Measurements from ENCODE around the gene DLX3.
A peak's percentile ranks its signal among the peaks of the same experiment; 100 is the strongest.

DLX3 gene

DNA sequence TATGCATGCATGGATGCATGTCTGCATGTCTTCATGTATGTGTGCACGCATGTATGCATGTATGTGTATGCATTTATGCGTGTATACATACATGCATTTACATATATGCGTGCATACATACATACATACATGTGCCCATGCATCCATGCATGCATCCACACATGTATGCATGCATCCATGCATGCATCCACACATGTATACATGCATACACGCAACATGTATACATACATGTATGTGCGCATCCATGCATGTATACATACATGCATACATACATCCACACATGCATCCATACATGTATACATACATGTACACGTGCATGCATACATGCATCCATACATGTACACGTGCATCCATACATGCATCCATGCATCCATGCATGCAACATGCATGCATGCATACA lies 29.8 kb upstream of the DLX3 start:
- no peak for DNase-seq (ENCODE audit: low read depth in 2 of 2)

- no peak for DNase-seq (ENCODE audit: low read depth in 2 of 2)
Measured at GRCh38 chr17:50023520-50023919, 28.5 kb upstream of the DLX3 start.

DNA sequence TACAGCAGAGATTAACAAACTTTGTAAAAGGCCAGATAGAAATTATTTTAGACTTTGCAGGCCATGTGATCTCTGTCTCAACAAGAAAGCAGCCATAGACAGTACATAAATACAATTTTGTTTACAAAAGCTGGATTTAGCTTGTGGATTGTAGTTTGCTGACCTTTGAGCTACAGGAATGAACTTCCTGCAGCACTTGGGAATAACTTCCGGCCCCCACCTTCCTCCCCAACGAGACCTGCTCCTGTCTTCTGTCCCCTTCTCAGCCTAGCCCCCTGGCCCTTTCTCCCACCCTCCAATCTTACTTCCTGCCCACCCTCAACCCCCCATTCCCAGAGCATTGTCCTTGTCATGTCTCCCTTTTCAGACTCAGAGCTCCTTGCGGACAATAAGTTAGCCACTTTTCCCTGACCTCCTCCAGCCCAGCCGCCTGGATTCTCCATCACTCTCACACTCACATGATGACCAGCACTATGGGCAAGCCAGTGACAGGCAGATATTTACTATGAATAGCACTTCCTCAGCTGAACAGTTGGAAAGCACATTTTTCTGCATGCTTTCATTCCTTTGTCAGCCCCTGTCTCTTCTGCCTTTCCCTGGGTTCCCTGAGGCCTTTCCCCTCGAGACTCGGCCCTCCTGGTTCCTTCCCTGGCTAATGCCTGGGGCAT lies 27.6 kb upstream of the DLX3 start:
- no peak for DNase-seq (ENCODE audit: low read depth in 2 of 2)

- no peak for DNase-seq (ENCODE audit: low read depth in 2 of 2)
Measured at GRCh38 chr17:50021681-50022370, 26.8 kb upstream of the DLX3 start.

DNA sequence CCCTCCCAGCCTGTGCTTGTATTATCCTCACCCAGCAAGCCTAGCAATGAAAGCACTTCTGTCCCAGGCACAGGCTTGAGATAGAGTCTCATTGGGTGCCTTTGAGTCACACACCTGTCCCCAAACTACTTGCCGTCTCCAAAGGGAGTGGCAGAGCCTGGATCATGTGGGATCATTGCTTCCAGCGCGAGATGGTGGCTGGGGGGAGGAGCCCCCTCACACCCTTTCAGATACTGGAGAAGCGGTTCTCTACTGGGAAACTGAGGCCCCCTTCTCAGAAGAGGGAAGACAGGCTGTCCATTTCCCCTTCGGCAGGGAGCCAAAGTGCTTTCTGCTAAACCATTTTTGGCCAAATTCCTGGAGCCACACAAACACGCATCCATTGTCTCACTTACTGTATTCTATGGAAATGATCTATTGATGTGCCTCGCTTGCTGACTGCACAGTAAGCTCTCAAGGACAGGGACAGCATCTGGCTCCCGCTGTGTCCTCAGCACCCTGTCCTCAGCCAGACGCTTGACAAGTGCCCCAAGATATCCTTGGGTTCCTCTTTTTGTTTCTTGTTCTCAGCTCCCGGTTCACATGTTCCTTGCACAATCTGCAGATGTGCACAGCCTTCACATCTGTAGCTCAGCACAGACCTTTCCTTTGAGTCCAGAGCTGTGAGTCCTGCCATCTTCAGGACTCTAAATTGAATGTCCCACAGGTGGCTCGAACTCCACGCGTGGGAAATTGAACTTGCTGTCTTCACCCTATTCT lies 26.0 kb upstream of the DLX3 start:
- DNase-seq (ENCODE audit: low read depth in 2 of 2) = no peak

DNA sequence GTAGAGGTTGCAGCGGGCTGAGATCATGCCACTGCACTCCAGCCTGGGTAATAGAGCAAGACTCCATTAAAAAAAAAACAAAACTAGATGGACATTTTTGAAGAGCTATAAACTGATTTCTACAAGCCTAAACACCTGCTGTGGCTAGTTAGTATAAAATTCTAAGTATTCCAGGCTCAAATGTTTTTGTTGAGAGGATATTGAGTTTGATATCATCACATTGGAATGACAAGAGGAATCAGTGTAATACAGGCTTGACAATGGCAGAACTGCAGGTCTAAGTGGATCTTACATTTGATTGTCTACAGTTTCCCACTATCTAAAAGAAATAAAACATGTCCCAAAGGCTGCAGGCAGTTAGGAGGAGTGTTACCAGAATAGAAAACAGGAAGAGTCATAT lies 23.9 kb upstream of the DLX3 start:
- DNase-seq (ENCODE audit: low read depth in 2 of 2) = no peak

DNA sequence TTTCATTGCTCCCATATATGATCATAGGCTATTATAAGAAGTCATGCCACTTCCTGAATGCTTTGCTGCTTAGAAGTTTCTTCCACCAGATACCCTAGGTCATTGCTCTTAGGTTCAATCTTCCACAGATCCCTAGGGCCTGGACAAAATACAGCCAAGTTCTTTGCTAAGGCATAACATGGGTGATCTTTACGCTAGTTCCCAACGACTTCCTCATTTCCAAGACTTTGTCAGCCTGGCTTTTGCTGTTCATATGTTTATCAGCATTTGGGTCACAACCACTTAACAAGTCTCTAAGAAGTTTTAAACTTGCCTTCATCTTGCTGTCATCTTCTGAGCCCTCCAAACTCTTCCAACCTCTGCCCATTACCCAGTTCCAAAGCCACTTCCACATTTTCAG lies 20.1 kb upstream of the DLX3 start:
- no peak for DNase-seq (ENCODE audit: low read depth in 2 of 2)

- DNase-seq (ENCODE audit: low read depth in 2 of 2) = no peak
Measured at GRCh38 chr17:50014471-50015088, 19.6 kb upstream of the DLX3 start.

DNA sequence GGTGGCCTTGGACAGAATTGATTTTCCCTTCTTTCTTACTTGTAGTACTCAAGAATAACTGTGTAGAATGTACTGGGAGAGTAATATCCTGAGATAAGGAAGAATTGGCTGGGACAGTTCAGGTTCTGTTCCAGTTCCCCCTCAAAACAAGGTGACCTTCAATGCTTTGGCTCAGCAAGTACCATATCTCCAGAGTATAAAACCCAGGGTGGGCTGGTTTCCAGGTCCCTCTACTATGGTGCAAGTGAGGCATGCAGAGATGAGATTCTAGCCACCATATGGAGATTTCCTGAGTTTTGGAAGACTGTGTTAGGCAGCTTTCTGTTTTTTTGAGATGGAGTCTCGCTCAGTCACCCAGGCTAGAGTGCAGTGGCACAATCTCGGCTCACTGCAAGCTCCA lies 18.1 kb upstream of the DLX3 start:
- no peak for DNase-seq (ENCODE audit: low read depth in 2 of 2)

DNA sequence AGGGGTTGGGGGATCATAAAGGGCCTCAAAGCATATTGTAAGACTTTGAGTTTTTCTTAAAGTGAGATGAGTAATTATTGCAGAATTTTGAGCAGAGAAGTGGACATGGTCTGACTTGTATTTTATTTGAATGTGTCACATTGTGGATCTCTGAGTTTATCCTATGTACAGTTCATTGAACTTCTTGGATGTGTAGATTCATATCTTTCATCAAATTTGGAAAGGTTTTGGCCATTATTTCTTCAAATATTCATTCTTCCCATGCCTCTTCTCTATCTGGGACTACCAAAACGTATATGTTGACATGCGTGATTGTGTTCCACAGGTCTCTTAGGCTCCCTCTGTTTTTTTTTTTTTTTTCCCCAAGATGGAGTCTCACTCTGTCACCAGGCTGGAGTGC lies 14.3 kb upstream of the DLX3 start:
- no peak for DNase-seq (ENCODE audit: low read depth in 2 of 2)

DNA sequence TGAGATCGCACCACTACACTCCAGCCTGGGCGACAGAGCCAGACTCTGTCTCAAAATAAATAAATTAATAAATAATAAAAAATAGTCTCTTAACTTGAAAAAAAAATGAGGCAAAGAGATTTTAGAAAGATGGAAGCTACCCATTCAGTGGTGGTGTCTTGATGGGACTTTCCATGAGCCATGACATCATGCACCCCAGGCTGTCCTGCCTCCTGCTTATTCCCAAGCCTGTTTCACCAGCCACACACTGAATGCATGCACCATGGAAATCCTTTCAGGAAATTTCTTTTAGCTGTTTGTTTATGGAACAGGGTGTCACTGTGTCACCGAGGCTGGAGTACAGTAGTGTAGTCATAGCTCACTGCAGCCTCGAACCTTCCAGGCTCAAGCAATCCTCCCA lies 8.9 kb upstream of the DLX3 start:
- DNase-seq (ENCODE audit: low read depth in 2 of 2) = no peak

DNA sequence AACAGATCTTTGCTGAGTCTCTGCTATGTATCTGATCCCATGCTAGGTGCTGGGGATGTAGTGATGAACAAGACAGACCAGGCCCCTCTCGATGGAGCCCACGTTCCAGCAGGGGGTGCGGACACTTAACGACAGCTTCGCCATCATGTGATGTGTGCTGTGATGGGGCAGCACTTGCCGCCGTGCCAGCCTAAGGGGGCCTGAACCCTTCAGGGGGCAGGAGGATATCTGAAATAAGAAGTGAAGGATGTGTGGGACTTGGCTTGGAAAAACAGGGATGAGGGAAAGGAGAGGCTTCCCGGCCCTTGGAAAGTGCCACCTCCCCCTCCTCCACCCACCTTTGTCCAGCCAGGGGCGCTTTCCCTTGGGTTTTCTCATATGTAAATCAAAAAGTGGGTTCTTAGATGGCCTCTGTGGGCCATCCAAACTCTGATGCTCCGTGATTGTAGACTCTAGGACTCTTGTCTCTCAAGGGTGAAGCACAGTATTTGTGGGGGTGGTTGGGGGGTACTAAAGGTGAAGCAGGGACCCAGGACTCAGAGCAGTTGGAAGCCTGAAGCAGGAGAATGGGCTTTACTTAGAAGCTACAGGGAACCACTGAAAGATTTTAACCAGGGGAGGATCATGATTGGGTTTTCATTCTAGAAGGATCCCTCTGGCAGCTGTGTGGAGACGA lies 4.0 kb upstream of the DLX3 start:
- DNase-seq (ENCODE audit: low read depth in 2 of 2) = no peak

DNA sequence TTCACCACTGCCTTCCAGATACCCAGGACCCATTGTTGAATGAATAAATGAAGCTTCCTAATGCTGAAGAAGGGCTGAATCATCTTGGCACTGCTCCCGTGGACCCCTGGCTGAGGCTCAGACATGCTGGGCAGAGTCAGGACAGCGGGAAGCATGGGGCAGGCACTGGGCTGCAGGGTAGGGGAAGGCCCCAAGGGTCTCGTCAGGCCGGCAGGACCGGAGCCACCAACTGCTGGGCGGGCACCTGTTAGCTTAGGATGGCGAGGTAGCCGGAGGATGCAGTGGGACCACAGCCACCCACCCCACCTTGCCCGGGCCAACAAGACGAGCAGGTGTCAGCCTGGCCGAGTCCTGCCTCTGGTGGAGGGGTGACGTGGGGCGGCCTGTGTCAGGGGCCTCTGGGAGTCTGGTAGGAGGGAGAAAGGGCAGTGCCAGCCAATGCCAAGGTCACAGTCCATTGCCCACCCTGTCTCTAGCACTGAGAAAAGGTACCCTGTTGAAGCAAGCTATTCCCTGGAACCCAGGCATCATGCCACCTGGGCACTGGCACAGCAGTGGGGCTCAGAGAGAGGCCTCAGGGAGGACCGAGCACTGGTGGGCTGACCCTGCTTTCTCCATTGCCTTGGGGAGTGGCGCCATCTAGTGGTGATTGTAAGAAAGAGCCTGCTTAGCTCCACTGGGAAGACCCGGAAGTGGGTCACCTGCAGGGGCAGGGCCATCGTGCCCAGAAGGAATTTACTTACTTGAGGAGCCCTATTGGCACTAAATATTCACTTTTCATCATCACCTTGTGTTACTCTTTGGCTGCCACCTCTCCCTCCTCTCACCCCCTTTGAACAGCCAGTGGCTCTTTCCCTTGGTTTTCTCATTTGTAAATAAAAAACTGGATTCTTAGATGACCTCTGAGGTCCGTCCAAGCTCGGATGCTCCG lies 3.0 kb upstream of the DLX3 start:
- DNase-seq (ENCODE audit: low read depth in 2 of 2) = peak; percentile 38 to 49

GRCh38 chr17:49997301-49997650 lies 2.3 kb upstream of the DLX3 start:
- no peak for DNase-seq (ENCODE audit: low read depth in 2 of 2)

GRCh38 chr17:49996495-49997300 lies 1.7 kb upstream of the DLX3 start:
- DNase-seq (ENCODE audit: low read depth in 2 of 2) = no peak

GRCh38 chr17:49996121-49996494 lies 1.1 kb upstream of the DLX3 start:
- DNase-seq (ENCODE audit: low read depth in 2 of 2) = no peak

DNA sequence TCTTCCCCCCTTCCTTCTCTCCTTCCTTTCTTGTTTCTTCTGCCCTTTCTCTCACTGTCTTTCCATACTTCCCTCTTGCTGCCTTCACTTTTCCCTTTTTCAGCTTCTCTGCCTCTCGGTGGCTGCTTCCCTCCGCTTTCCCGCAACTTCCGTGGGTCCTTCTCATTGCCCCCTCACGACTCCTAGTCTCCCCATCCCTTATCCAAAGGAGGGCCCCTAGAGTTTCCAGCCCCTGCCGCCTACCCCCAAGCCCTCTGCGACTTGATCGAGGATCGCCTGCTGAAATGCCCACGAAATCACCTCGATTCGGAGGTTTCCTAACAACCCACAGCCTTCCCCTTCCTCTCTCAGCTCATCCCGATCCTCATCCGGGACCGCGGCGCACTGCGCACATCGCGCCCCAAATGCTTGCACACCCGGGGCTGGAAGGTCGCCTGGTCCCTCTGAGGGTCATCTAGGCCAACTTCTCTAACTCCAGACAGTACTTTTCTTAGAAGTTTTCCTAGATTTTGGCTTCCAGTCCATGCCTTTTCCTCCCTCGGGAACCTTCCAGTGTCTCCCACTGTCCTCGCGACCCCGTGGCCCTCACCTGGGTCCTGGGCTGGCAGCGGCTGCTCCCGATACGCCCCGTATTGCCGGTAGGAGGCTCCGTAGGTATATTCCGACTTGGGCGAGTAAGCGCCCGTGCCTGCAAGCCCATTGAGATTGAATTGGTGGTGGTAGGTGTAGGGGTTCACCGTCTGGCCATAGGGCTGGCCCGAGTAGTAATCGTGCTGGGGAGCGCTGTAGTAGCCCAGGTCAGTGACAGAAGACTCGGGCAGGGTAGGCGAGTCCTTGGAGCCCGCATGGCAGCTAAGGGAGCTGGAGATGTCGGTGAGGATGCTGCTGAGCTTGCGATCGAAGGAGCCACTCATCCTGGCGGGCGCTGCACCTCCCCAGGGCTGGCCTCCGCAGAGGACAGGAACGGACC lies 654 bp downstream of the DLX3 start:
- no peak for DNase-seq (ENCODE audit: low read depth in 2 of 2)

GRCh38 chr17:49993423-49994060 lies 1.5 kb downstream of the DLX3 start:
- DNase-seq (ENCODE audit: low read depth in 2 of 2) = no peak
